Omental fat pad (tissue), 4 donors: ENCODE measurements around the gene HLA-C. TPM values are rescaled to one million over a fixed set of nuclear protein-coding genes. Genes with fewer than 3 reads are reported as not detected.
"Not testable (repeated sequence)": the region's sequence is repeated elsewhere in the genome, so short reads cannot be mapped to it uniquely, and the experiment has no call there.

Experiments
- ATAC-seq: fragments of 150-250 bp; one replicate; pipeline ENCODE4 v1.9.1; 2016; ENCODE audit warnings: mild to moderate bottlenecking, moderate library complexity; ENCODE audit not compliant: low FRiP score
- DNase-seq: peaks from one replicate; pipeline ENCODE4 v3.0.0-alpha.2; 2019; ENCODE audit warnings: low spot score
- total RNA-seq, 4 donors: library from RNA; depleted of rRNA; stranded (reverse); fragments of >200 nt; gene quantifications; one replicate each; pipeline ENCODE4 v1.1.0, GENCODE V29; 2016
- TF ChIP-seq, protein P1 (sequence below), 3 donors: fragments of 450-650 bp; IDR thresholded peaks; one replicate each; pipeline ENCODE4 v1.5.1; 2016 to 2017; ENCODE audit warnings: antibody characterized with exemption in 3 of 3, mild to moderate bottlenecking in 3 of 3, moderate library complexity in 2 of 3

HLA-C gene
- total RNA-seq, 4 donors from 2014 or later, result 210 to 923 (median 462) TPM

GRCh38 chr6:31265926-31266325 is 6.0 kb downstream of the HLA-C start:
- DNase-seq, result no peak
- TF ChIP-seq, protein P1, sequence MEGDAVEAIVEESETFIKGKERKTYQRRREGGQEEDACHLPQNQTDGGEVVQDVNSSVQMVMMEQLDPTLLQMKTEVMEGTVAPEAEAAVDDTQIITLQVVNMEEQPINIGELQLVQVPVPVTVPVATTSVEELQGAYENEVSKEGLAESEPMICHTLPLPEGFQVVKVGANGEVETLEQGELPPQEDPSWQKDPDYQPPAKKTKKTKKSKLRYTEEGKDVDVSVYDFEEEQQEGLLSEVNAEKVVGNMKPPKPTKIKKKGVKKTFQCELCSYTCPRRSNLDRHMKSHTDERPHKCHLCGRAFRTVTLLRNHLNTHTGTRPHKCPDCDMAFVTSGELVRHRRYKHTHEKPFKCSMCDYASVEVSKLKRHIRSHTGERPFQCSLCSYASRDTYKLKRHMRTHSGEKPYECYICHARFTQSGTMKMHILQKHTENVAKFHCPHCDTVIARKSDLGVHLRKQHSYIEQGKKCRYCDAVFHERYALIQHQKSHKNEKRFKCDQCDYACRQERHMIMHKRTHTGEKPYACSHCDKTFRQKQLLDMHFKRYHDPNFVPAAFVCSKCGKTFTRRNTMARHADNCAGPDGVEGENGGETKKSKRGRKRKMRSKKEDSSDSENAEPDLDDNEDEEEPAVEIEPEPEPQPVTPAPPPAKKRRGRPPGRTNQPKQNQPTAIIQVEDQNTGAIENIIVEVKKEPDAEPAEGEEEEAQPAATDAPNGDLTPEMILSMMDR (IDR thresholded peaks at IDR 0.05), result no peak
- no peak for ATAC-seq

GRCh38 chr6:31263346-31263933 is 8.5 kb downstream of the HLA-C start:
- not testable (repeated sequence) for ATAC-seq, DNase-seq

DNA sequence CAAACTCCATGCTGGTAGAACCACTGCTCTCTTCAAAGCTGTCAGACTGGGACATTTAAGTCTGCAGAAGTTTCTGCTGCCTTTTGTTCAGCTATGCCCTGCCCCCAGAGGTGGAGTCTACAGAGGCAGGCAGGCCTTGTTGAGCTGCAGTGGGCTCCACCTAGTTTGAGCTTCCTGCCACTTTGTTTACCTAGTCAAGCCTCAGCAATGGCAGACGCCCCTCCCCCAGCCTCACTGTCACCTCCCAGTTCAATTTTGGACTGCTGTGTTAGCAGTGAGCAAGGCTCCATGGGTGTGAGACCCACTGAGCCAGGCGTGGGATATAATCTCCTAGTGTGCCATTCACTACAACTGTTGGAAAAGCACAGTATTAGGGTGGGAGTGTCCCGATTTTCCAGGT is 11.9 kb downstream of the HLA-C start:
- not testable (repeated sequence) for DNase-seq, ATAC-seq

GRCh38 chr6:31252625-31253024 is 19.3 kb downstream of the HLA-C start:
- TF ChIP-seq, protein P1 (IDR thresholded peaks at IDR 0.05), result no peak
- ATAC-seq, result no peak

GRCh38 chr6:31251261-31251660 is 20.6 kb downstream of the HLA-C start:
- DNase-seq (no peak), ATAC-seq (no peak)
- TF ChIP-seq, protein P1 (IDR thresholded peaks at IDR 0.05), result no peak

More at GRCh38 chr6:31252625-31253024, 19.3 kb downstream of the HLA-C start:
- DNase-seq, result no peak

GRCh38 chr6:31249184-31249583 is 22.7 kb downstream of the HLA-C start:
- TF ChIP-seq, protein P1 (IDR thresholded peaks at IDR 0.05), result no peak
- ATAC-seq, result no peak
- no peak for DNase-seq

- TF ChIP-seq, protein P1 (IDR thresholded peaks at IDR 0.05), result no peak
- ATAC-seq, result no peak
- no peak for DNase-seq
Measured at GRCh38 chr6:31247813-31248212, 24.1 kb downstream of the HLA-C start.

- ATAC-seq, result no peak
- TF ChIP-seq, protein P1 (IDR thresholded peaks at IDR 0.05), result no peak
- DNase-seq, result no peak
Measured at GRCh38 chr6:31246051-31246521, 25.8 kb downstream of the HLA-C start.
